H9 (cell line): ENCODE data around the gene PPP1R9A. TPM values are rescaled to one million over a fixed set of nuclear protein-coding genes. Genes with fewer than 3 reads are reported as not detected.

ENCODE experiments used
- DNase-seq: peaks from one replicate; pipeline ENCODE4 v3.0.0-alpha.2; 2017
- H2AFZ ChIP-seq: one replicate; pipeline ENCODE4 v1.6.1; 2013; ENCODE audit warnings: mild to moderate bottlenecking, low read length, control low read depth, moderate library complexity
- H2AK5ac ChIP-seq: 2 replicates; pipeline ENCODE4 v1.6.1; 2013; ENCODE audit warnings: low read length, control low read depth, mixed read lengths; ENCODE audit not compliant: insufficient read length
- H2BK120ac ChIP-seq: one replicate; pipeline ENCODE4 v1.6.1; 2013; ENCODE audit warnings: low read depth, mild to moderate bottlenecking, low read length, control low read depth, inconsistent platforms; ENCODE audit not compliant: poor library complexity, severe bottlenecking
- H2BK12ac ChIP-seq: 2 replicates; pipeline ENCODE4 v1.6.1; 2013; ENCODE audit warnings: low read length, control low read depth, mixed read lengths, low read depth; ENCODE audit not compliant: insufficient read length
- H2BK15ac ChIP-seq: 2 replicates; pipeline ENCODE4 v1.6.1; 2013; ENCODE audit warnings: low read depth, low read length, control low read depth
- H2BK20ac ChIP-seq: one replicate; pipeline ENCODE4 v1.6.1; 2013; ENCODE audit warnings: low read depth, mild to moderate bottlenecking, low read length, control low read depth, inconsistent platforms; ENCODE audit not compliant: poor library complexity, severe bottlenecking
- H2BK5ac ChIP-seq: 2 replicates; pipeline ENCODE4 v1.6.1; 2013; ENCODE audit warnings: low read length, control low read depth, mixed read lengths; ENCODE audit not compliant: insufficient read length
- H3K14ac ChIP-seq: 2 replicates; pipeline ENCODE4 v1.6.1; 2013; ENCODE audit warnings: low read length, control low read depth; ENCODE audit not compliant: insufficient read depth
- H3K18ac ChIP-seq: 2 replicates; pipeline ENCODE4 v1.6.1; 2013; ENCODE audit warnings: low read depth, mild to moderate bottlenecking, mixed read lengths, low read length, control low read depth; ENCODE audit not compliant: insufficient read length
- H3K23ac ChIP-seq: 2 replicates; pipeline ENCODE4 v1.6.1; 2013; ENCODE audit warnings: low read length, control low read depth, mixed read lengths, low read depth; ENCODE audit not compliant: insufficient read length
- H3K23me2 ChIP-seq: 2 replicates; pipeline ENCODE4 v1.6.1; 2013; ENCODE audit warnings: low read depth, mild to moderate bottlenecking, mixed read lengths, low read length, control low read depth; ENCODE audit not compliant: insufficient read length, poor library complexity, severe bottlenecking
- H3K27ac ChIP-seq: 2 replicates; pipeline ENCODE4 v1.5.1; 2013; ENCODE audit warnings: low read length, control low read depth, mixed read lengths, low read depth; ENCODE audit not compliant: insufficient read length
- H3K27me3 ChIP-seq: 2 replicates; pipeline ENCODE4 v1.6.1; 2013; ENCODE audit warnings: low read length, control low read depth, inconsistent platforms; ENCODE audit not compliant: insufficient read depth
- H3K4ac ChIP-seq: 2 replicates; pipeline ENCODE4 v1.6.1; 2013; ENCODE audit warnings: low read depth, mild to moderate bottlenecking, control low read depth, inconsistent platforms, low read length, moderate library complexity
- H3K4me1 ChIP-seq: 2 replicates; pipeline ENCODE4 v1.6.1; 2013; ENCODE audit warnings: low read length, control low read depth, inconsistent platforms; ENCODE audit not compliant: insufficient read depth
- H3K4me2 ChIP-seq: 2 replicates; pipeline ENCODE4 v1.6.1; 2013; ENCODE audit warnings: low read length, control low read depth, mixed read lengths; ENCODE audit not compliant: insufficient read length, insufficient read depth
- H3K56ac ChIP-seq: 2 replicates; pipeline ENCODE4 v1.6.1; 2013; ENCODE audit warnings: low read depth, mild to moderate bottlenecking, mixed read lengths, low read length, control low read depth; ENCODE audit not compliant: insufficient read length
- H3K79me1 ChIP-seq: 2 replicates; pipeline ENCODE4 v1.6.1; 2013; ENCODE audit warnings: low read depth, mild to moderate bottlenecking, moderate library complexity, low read length, control low read depth, inconsistent platforms; ENCODE audit not compliant: insufficient read depth, poor library complexity, severe bottlenecking
- H3K79me2 ChIP-seq: 2 replicates; pipeline ENCODE4 v1.6.1; 2013; ENCODE audit warnings: low read length, control low read depth, inconsistent platforms; ENCODE audit not compliant: insufficient read depth
- H3K9ac ChIP-seq: 2 replicates; pipeline ENCODE4 v1.6.1; 2013; ENCODE audit warnings: low read length, control low read depth, mixed read lengths; ENCODE audit not compliant: insufficient read length; ENCODE audit errors: extremely low read depth
- H3K9me3 ChIP-seq: one replicate; pipeline ENCODE4 v1.6.1; 2013; ENCODE audit warnings: low read depth, low read length, inconsistent platforms; ENCODE audit not compliant: control insufficient read depth
- H3T11ph ChIP-seq: one replicate; pipeline ENCODE4 v1.6.1; 2013; ENCODE audit warnings: mild to moderate bottlenecking, low read length, control low read depth, inconsistent platforms
- H4K20me1 ChIP-seq: one replicate; pipeline ENCODE4 v1.6.1; 2013; ENCODE audit not compliant: control insufficient read depth, insufficient read length, insufficient read depth
- H4K5ac ChIP-seq: 2 replicates; pipeline ENCODE4 v1.6.1; 2013; ENCODE audit warnings: low read depth, mild to moderate bottlenecking, mixed read lengths, low read length, control low read depth; ENCODE audit not compliant: insufficient read length
- H4K8ac ChIP-seq: replicated peaks from 2 replicates; pipeline ENCODE4 v1.6.1; 2013; ENCODE audit warnings: low read length, control low read depth, mixed read lengths, low read depth; ENCODE audit not compliant: insufficient read length
- H4K91ac ChIP-seq: 2 replicates; pipeline ENCODE4 v1.6.1; 2013; ENCODE audit warnings: low read depth, mild to moderate bottlenecking, moderate library complexity, mixed read lengths, low read length, control low read depth; ENCODE audit not compliant: insufficient read length
- H3K27ac Mint-ChIP-seq, 3 experiments: 2 replicates in 2 of 3; 3 replicates in 1 of 3; pipeline ENCODE4 v1.8.0; 2020 to 2021; ENCODE audit warnings: mixed read lengths in 3 of 3, mild to moderate bottlenecking in 1 of 3, moderate library complexity in 1 of 3
- H3K27me3 Mint-ChIP-seq: 2 replicates; pipeline ENCODE4 v1.8.0; 2021; ENCODE audit warnings: low read depth, mild to moderate bottlenecking, moderate library complexity, mixed read lengths
- H3K36me3 Mint-ChIP-seq, 3 experiments: 2 replicates in 2 of 3; 3 replicates in 1 of 3; pipeline ENCODE4 v1.8.0; 2020 to 2021; ENCODE audit warnings: low read depth in 3 of 3, mixed read lengths in 3 of 3; ENCODE audit not compliant: insufficient read depth in 1 of 3
- H3K4me1 Mint-ChIP-seq, 2 experiments: 2 replicates each; pipeline ENCODE4 v1.8.0; 2020; ENCODE audit warnings: mixed read lengths in 2 of 2
- H3K4me3 Mint-ChIP-seq, 2 experiments: 2 replicates in 1 of 2; 3 replicates in 1 of 2; pipeline ENCODE4 v1.8.0; 2020 to 2021; ENCODE audit warnings: mild to moderate bottlenecking in 2 of 2, mixed read lengths in 2 of 2, moderate library complexity in 1 of 2
- H3K9me3 Mint-ChIP-seq, 2 experiments: 2 replicates in 1 of 2; 3 replicates in 1 of 2; pipeline ENCODE4 v1.8.0; 2020; ENCODE audit warnings: mild to moderate bottlenecking in 2 of 2, mixed read lengths in 2 of 2, moderate library complexity in 1 of 2
- total RNA-seq: library from RNA; stranded (reverse); gene quantifications from 2 replicates; pipeline ENCODE4 v1.2.1, GENCODE V29; 2021
- TF ChIP-seq, protein P1 (sequence below): fragments of 200-600 bp; sonication (generic); conservative IDR thresholded peaks from 3 replicates; pipeline ENCODE4 v1.8.0; 2021; ENCODE audit warnings: antibody characterized with exemption, mild to moderate bottlenecking

The PPP1R9A gene
- total RNA-seq, 1 experiment from 2014 or later, result 17.0 TPM

DNA sequence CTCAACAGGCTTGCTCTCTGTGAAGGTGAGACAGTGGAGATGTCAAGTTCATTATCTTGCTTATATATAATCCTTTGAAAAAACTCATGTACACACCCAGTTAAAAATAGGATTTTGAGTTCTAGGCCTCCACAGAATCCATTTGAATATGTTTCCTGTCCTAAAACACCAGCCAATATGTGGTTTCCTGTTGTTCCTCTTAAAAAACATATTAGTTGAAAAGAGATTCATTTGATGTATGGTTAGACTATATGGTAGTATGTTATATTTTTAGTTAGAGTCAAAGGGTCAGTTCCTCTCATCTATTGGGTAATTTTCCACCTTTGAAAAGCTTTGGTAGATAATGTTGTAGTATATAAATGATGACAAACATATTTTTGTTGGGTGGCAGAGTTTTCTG is 16.0 kb downstream of the PPP1R9A start:
- no peaks in the 10 kb centered on the region for H3K9me3 Mint-ChIP-seq
- Histone ChIP-seq H3K79me1 (no peaks in the 10 kb centered on the region), H4K5ac (no peak overlapping the region), H3K9ac (no peak overlapping the region), H2BK15ac (no peak overlapping the region), H3K4ac (no peak overlapping the region), H2AFZ (no peak overlapping the region), H3K27me3 (no peaks in the 10 kb centered on the region), H2BK20ac (no peak overlapping the region), H4K20me1 (no peaks in the 10 kb centered on the region), H3K4me1 (no peaks in the 10 kb centered on the region), H3K9me3 (no peaks in the 10 kb centered on the region), H2BK5ac (no peak overlapping the region), H3K79me2 (peaks cover 2% of the 10 kb centered on the region; the same call in 1 of the 2 replicates), H3K14ac (no peak overlapping the region), H4K8ac (no peak overlapping the region), H3K18ac (no peak overlapping the region), H2BK120ac (no peak overlapping the region), H2AK5ac (no peak overlapping the region), H3K27ac (no peak overlapping the region), H3K23me2 (no peaks in the 10 kb centered on the region), H3K56ac (no peak overlapping the region), H4K91ac (no peak overlapping the region), H3K23ac (no peak overlapping the region), H3T11ph (no peak overlapping the region), H2BK12ac (no peak overlapping the region), H3K4me2 (no peak overlapping the region)
- TF ChIP-seq, protein P1, sequence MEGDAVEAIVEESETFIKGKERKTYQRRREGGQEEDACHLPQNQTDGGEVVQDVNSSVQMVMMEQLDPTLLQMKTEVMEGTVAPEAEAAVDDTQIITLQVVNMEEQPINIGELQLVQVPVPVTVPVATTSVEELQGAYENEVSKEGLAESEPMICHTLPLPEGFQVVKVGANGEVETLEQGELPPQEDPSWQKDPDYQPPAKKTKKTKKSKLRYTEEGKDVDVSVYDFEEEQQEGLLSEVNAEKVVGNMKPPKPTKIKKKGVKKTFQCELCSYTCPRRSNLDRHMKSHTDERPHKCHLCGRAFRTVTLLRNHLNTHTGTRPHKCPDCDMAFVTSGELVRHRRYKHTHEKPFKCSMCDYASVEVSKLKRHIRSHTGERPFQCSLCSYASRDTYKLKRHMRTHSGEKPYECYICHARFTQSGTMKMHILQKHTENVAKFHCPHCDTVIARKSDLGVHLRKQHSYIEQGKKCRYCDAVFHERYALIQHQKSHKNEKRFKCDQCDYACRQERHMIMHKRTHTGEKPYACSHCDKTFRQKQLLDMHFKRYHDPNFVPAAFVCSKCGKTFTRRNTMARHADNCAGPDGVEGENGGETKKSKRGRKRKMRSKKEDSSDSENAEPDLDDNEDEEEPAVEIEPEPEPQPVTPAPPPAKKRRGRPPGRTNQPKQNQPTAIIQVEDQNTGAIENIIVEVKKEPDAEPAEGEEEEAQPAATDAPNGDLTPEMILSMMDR, result no peak
- 0 out of 4 replicates have a peak, but pooled peaks cover 4% of the 10 kb centered on the region in 2 experiments for H3K4me1 Mint-ChIP-seq
- H3K4me3 Mint-ChIP-seq, result no peak overlapping the region
- no peaks in the 10 kb centered on the region for H3K27me3 Mint-ChIP-seq
- no peak for DNase-seq
- no peak overlapping the region for H3K27ac Mint-ChIP-seq
- H3K36me3 Mint-ChIP-seq, result peaks cover 2 to 5% (median 4%) of the 10 kb centered on the region in 3 experiments; a peak in 4 of 7 replicates
